DOHH2 (cell line): ENCODE data around the gene TOX3.

ENCODE experiments used
- H3F3A ChIP-seq: fragments of 200-600 bp; sonication (generic), shearing (Covaris generic); 2 replicates; pipeline ENCODE4 v1.6.0; 2016; ENCODE audit warnings: antibody characterized with exemption, mild to moderate bottlenecking; ENCODE audit not compliant: control insufficient read depth, insufficient read depth
- H3K27ac ChIP-seq: fragments of 200-600 bp; sonication (generic); 2 replicates; pipeline ENCODE4 v1.5.1; 2014; ENCODE audit warnings: low read depth, mild to moderate bottlenecking, low read length, moderate library complexity
- H3K27me3 ChIP-seq: fragments of 200-600 bp; sonication (generic); 2 replicates; pipeline ENCODE4 v1.6.1; 2014; ENCODE audit warnings: mild to moderate bottlenecking, low read length, mixed read lengths; ENCODE audit not compliant: control insufficient read depth
- H3K36me3 ChIP-seq: fragments of 200-600 bp; sonication (generic); 2 replicates; pipeline ENCODE4 v1.6.1; 2014; ENCODE audit warnings: mild to moderate bottlenecking, low read length, moderate library complexity, mixed read lengths; ENCODE audit not compliant: control insufficient read depth
- H3K4me1 ChIP-seq: fragments of 200-600 bp; sonication (generic); 2 replicates; pipeline ENCODE4 v1.6.1; 2014; ENCODE audit warnings: mild to moderate bottlenecking, low read length, mixed read lengths; ENCODE audit not compliant: control insufficient read depth
- H3K4me2 ChIP-seq: fragments of 200-600 bp; sonication (generic); 2 replicates; pipeline ENCODE4 v1.6.0; 2014; ENCODE audit warnings: mild to moderate bottlenecking, low read length, moderate library complexity
- H3K4me3 ChIP-seq: fragments of 200-600 bp; sonication (generic); 2 replicates; pipeline ENCODE4 v1.5.1; 2014; ENCODE audit warnings: mild to moderate bottlenecking, low read length, mixed read lengths
- H3K79me2 ChIP-seq: fragments of 200-600 bp; sonication (generic); 2 replicates; pipeline ENCODE4 v1.6.1; 2014; ENCODE audit warnings: mild to moderate bottlenecking, low read length, mixed read lengths; ENCODE audit not compliant: control insufficient read depth
- H3K9me2 ChIP-seq: fragments of 200-600 bp; sonication (generic); replicated peaks from 2 replicates; pipeline ENCODE4 v1.6.1; 2014; ENCODE audit warnings: mild to moderate bottlenecking, low read length, mixed read lengths; ENCODE audit not compliant: control insufficient read depth
- H3K9me3 ChIP-seq: fragments of 200-600 bp; sonication (generic); 2 replicates; pipeline ENCODE4 v1.6.1; 2014; ENCODE audit warnings: antibody characterized with exemption, low read length, mixed read lengths; ENCODE audit not compliant: control insufficient read depth, insufficient read depth
- H4K20me1 ChIP-seq: fragments of 200-600 bp; sonication (generic); 2 replicates; pipeline ENCODE4 v1.6.0; 2014; ENCODE audit warnings: low read depth, mild to moderate bottlenecking, antibody characterized with exemption, low read length, moderate library complexity; ENCODE audit not compliant: control insufficient read depth, insufficient read depth
- EZH2phosphoT487 ChIP-seq: fragments of 200-600 bp; sonication (generic); IDR thresholded peaks from 2 replicates; pipeline ENCODE4 v1.6.1; 2017; ENCODE audit warnings: borderline replicate concordance, mild to moderate bottlenecking, antibody characterized with exemption, low read length, moderate library complexity, mixed read lengths
- TF ChIP-seq, protein P1 (sequence below): fragments of 200-600 bp; sonication (generic); IDR thresholded peaks from one replicate; pipeline ENCODE4 v1.5.1; 2014; ENCODE audit warnings: antibody characterized with exemption, mild to moderate bottlenecking, low read depth, low read length; ENCODE audit not compliant: poor library complexity, severe bottlenecking

The TOX3 gene

DNA sequence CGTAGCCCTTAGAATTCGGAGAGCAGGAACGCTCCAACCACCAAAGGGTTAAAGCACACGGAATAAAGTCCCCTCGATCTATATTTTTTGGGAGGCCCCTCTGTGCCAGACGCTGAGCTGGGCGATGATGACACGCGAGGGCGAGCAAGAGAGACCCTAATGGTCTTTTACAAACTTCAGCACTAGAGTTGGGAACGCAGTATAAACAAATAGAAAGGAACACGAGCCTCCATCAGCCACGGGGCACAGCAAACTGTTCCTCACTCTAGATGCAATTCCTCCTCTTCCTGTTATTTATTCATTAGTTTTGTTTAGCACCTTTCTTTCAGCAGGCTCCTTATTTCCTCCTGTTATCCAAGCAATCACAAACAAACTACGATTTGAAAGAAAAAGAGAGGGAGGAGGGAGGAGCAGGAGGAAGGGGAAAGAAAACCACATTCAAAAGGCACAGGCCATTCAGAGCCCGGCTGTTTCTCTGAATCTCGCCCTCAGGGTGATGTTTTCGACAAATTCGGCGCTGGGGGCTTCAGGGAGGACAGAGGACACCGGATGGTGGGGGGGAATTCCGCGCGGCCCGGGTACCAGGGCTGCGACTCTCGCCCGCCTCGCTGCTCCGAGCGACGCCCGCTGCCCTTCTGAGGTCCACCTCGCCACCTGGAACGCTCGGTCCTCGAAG is 1.6 kb downstream of the TOX3 start:
- Histone ChIP-seq H3K9me2 (no peaks in the 10 kb centered on the region), H3K36me3 (no peaks in the 10 kb centered on the region), H3K27ac (no peak overlapping the region), H3K79me2 (no peaks in the 10 kb centered on the region), H3K4me3 (no peak overlapping the region), H3K27me3 (no peaks in the 10 kb centered on the region), H3K4me2 (no peak overlapping the region), H3F3A (no peaks in the 10 kb centered on the region), H4K20me1 (no peaks in the 10 kb centered on the region), H3K9me3 (0 out of 2 replicates have a peak, but pooled peaks cover 5% of the 10 kb centered on the region), H3K4me1 (no peaks in the 10 kb centered on the region)
- TF ChIP-seq, protein P1, sequence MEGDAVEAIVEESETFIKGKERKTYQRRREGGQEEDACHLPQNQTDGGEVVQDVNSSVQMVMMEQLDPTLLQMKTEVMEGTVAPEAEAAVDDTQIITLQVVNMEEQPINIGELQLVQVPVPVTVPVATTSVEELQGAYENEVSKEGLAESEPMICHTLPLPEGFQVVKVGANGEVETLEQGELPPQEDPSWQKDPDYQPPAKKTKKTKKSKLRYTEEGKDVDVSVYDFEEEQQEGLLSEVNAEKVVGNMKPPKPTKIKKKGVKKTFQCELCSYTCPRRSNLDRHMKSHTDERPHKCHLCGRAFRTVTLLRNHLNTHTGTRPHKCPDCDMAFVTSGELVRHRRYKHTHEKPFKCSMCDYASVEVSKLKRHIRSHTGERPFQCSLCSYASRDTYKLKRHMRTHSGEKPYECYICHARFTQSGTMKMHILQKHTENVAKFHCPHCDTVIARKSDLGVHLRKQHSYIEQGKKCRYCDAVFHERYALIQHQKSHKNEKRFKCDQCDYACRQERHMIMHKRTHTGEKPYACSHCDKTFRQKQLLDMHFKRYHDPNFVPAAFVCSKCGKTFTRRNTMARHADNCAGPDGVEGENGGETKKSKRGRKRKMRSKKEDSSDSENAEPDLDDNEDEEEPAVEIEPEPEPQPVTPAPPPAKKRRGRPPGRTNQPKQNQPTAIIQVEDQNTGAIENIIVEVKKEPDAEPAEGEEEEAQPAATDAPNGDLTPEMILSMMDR = no peak
- no peak for TF ChIP-seq EZH2phosphoT487

DNA sequence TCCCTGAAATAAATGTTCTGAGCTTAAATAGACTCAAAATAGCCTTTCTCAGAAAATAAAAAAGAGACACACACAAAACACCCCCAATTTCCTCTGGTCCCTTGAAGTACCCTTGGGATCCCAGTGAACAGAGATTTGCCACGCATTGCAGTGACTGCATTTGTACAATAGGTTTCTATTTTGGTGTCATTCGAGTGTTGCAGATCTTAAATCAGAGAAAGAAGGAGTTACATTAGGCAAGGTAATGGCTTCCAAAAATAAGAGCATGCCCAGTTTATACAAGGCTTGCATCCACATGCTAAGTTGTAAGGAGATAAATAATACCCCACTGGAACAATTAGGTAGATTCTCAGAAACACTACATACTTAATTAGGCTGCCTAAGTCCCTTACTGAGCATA is 2.2 kb downstream of the TOX3 start:
- Histone ChIP-seq H3K36me3 (no peaks in the 10 kb centered on the region), H3K27ac (no peak overlapping the region), H3K4me2 (no peak overlapping the region), H3K4me1 (no peaks in the 10 kb centered on the region), H3K79me2 (no peaks in the 10 kb centered on the region), H3F3A (no peaks in the 10 kb centered on the region), H3K9me3 (0 out of 2 replicates have a peak, but pooled peaks cover 5% of the 10 kb centered on the region), H4K20me1 (no peaks in the 10 kb centered on the region), H3K4me3 (no peak overlapping the region), H3K27me3 (no peaks in the 10 kb centered on the region), H3K9me2 (no peaks in the 10 kb centered on the region)
- TF ChIP-seq, protein P1 = no peak
- no peak for TF ChIP-seq EZH2phosphoT487

DNA sequence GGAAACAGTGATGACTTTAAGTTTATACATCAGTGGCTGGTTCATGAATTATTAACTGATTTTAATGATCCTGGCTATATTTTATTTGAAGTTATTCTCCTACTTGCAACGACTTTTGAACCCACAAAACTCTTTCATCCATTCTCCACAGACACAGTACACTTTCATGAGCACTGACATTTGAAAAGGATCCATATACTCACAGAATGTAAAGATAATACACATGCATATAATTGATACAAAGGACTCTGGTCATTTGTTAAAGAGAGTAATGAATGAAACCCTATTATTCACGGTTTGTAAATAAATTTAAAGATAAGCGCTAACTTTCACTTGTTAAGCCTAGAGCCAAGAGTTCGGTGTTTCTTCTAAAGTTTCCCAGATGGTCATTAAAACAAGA is 3.3 kb downstream of the TOX3 start:
- Histone ChIP-seq H3K4me1 (no peaks in the 10 kb centered on the region), H3K4me2 (no peak overlapping the region), H3K9me2 (no peaks in the 10 kb centered on the region), H3K9me3 (0 out of 2 replicates have a peak, but pooled peaks cover 5% of the 10 kb centered on the region), H3K79me2 (no peaks in the 10 kb centered on the region), H3K4me3 (no peak overlapping the region), H3K27me3 (no peaks in the 10 kb centered on the region), H3F3A (no peaks in the 10 kb centered on the region), H4K20me1 (no peaks in the 10 kb centered on the region), H3K36me3 (no peaks in the 10 kb centered on the region), H3K27ac (no peak overlapping the region)
- TF ChIP-seq EZH2phosphoT487 = no peak
- TF ChIP-seq, protein P1 = no peak
